Measurements from ENCODE around the gene IRX5. TPM values are rescaled to one million over a fixed set of nuclear protein-coding genes. Genes with fewer than 3 reads are reported as not detected.

Gene IRX5
- total RNA-seq, 4 donors from 2014 or later = 1.3 TPM; not detected in 3

DNA sequence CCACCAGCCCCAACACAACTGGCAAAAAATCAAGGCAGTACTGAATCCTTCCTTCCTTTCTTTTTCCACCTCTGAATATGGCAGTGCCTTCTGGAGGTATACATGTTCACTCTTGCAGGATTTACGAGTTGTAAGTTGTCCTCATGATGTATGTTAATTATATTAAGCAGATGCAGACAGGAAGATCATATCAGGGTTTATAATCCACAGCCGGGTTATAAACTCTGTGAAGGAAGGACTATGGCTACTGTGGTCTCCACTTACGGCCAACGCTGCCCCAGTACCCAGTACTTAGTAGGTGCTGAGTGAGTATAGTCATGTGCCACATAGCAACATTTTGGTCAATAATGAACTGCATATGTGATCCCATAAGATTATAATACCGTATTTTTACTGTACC is 19.6 kb upstream of the IRX5 start:
- Histone ChIP-seq H3K4me1 (no peaks in the 10 kb centered on the region), H3K9me3 (no peaks in the 10 kb centered on the region), H3K27me3 (no peaks in the 10 kb centered on the region), H3K4me3 (replicated peaks in 1 of 3) (no peak overlapping the region), H3K36me3 (no peaks in the 10 kb centered on the region), H3K27ac (no peak overlapping the region)
- no peak for TF ChIP-seq POLR2A (IDR thresholded peaks at IDR 0.05)
- TF ChIP-seq, protein P1, sequence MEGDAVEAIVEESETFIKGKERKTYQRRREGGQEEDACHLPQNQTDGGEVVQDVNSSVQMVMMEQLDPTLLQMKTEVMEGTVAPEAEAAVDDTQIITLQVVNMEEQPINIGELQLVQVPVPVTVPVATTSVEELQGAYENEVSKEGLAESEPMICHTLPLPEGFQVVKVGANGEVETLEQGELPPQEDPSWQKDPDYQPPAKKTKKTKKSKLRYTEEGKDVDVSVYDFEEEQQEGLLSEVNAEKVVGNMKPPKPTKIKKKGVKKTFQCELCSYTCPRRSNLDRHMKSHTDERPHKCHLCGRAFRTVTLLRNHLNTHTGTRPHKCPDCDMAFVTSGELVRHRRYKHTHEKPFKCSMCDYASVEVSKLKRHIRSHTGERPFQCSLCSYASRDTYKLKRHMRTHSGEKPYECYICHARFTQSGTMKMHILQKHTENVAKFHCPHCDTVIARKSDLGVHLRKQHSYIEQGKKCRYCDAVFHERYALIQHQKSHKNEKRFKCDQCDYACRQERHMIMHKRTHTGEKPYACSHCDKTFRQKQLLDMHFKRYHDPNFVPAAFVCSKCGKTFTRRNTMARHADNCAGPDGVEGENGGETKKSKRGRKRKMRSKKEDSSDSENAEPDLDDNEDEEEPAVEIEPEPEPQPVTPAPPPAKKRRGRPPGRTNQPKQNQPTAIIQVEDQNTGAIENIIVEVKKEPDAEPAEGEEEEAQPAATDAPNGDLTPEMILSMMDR (IDR thresholded peaks at IDR 0.05) = no peak
- no peak for DNase-seq
- 88 to 90% methylated on average over 5 of the region's 5 CpGs for WGBS, 2 donors
- intact Hi-C loops (cut with DNase I) = no loop called here

DNA sequence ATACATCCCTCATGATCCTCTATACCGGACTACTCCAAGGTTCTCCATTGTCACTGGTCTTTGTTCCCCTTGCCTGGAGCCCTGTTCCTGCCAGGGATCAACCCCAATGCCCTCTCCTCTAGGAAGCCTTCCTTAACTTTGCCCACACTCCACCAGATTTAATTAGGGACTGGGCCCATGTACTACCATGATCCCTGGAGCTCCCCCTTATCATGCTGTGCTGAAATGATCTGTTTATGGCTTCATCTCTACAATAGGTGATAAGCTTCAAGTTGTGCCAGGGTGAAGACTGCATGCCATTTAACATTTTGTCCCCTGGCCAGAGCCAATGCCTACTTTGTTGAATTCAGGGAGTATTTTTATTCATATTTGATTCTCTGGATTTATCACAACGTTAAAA is 17.9 kb upstream of the IRX5 start:
- TF ChIP-seq POLR2A (IDR thresholded peaks at IDR 0.05) = no peak
- TF ChIP-seq, protein P1 (IDR thresholded peaks at IDR 0.05) = no peak
- intact Hi-C loops (cut with DNase I) = no loop called here
- Histone ChIP-seq H3K4me3 (replicated peaks in 1 of 3) (no peak overlapping the region), H3K4me1 (no peaks in the 10 kb centered on the region), H3K27ac (no peak overlapping the region), H3K36me3 (no peaks in the 10 kb centered on the region), H3K27me3 (no peaks in the 10 kb centered on the region), H3K9me3 (no peaks in the 10 kb centered on the region)
- DNase-seq = no peak
- WGBS, 2 donors = 59 to 64% methylated on average over 2 of the region's 2 CpGs

DNA sequence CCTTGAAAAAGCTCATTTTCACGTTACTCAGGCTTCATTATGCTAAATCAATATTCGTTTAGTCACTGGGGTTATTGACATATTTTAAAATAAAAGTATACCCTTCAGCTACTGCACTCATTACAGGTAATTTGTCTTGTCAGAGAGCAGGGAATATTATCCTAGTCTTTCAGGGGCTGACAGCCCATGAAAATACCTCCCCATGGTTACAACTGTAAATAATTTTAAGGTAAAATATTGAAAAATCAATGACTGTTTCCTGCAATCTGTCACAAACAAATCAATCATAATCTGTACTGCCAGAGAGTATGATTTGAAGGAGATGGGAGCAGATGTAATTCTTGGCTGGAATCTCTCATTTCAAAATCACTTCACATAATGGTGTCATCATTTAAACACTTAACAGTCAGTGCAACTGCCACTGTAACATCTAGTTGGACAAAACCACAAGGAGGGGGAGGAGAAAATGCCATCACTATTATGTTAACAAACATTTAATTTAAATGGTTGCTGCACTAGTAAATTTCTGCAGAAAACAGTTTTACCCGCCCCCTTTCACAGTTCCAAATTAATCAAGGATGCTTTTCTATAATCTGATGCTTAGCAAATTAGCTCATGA is 9.3 kb upstream of the IRX5 start:
- intact Hi-C loops (cut with DNase I) = no loop called here
- H3K27ac ChIP-seq = no peak overlapping the region

DNA sequence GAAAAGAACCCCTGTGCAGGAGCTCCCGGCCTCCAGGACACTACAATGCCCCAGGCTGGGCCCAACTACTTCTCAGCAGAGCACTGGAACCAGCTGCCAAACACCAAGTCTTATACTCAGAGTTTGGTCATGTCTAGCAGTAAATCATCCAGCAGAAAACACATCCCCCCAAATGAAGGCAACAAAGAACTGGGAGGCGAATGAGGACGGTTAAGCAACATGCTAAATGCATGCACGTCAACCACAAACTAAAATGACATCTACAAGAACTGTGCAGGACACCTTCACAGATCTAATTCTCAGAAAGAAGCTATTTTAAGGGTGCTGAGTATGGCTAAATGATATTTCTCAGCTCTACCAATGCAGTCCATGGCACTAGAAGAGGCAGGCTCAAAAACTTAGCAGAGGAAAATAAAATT is 7.6 kb upstream of the IRX5 start:
- H3K4me1 ChIP-seq = peaks cover 0 to 4% of the 10 kb centered on the region in 2 donors
- 87 to 96% methylated on average over 4 of the region's 4 CpGs for WGBS, 2 donors
- no peak for DNase-seq
- H3K36me3 ChIP-seq = no peaks in the 10 kb centered on the region
- H3K27me3 ChIP-seq = peaks cover 23% of the 10 kb centered on the region
- intact Hi-C loops (cut with DNase I) = no loop called here
- H3K27ac ChIP-seq = no peak overlapping the region
- TF ChIP-seq, protein P1 (IDR thresholded peaks at IDR 0.05) = no peak
- TF ChIP-seq POLR2A (IDR thresholded peaks at IDR 0.05) = no peak
- no peak overlapping the region for H3K4me3 ChIP-seq (replicated peaks in 1 of 3)
- no peaks in the 10 kb centered on the region for H3K9me3 ChIP-seq

More for the DNA sequence above, 9.3 kb upstream of the IRX5 start:
- WGBS, 2 donors = 86 to 94% methylated on average over 3 of the region's 3 CpGs
- TF ChIP-seq, protein P1 (IDR thresholded peaks at IDR 0.05) = no peak
- H3K27me3 ChIP-seq = peaks cover 7% of the 10 kb centered on the region
- no peak overlapping the region for H3K4me3 ChIP-seq (replicated peaks in 1 of 3)
- DNase-seq = no peak
- H3K9me3 ChIP-seq = no peaks in the 10 kb centered on the region
- no peaks in the 10 kb centered on the region for H3K4me1 ChIP-seq
- no peaks in the 10 kb centered on the region for H3K36me3 ChIP-seq

DNA sequence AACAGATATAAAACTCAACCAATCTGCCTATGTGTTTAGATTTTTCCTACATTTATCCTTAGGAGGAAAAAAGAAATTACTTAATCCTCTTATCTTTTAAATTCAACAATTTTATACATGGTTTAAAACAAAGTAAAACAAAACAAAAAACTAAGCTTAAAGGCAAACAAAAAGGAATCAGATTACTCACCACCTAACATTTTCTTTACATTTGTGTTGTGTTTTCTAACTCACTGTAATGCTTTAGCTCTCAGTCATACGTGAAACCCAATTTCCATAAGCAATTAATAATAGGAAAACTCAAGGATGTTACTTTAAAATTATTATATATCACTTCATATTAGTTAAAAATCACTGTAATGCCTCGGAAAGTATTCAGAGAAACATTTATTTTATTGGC is 6.7 kb upstream of the IRX5 start:
- Histone ChIP-seq H3K4me1 (peaks cover 0 to 5% of the 10 kb centered on the region in 2 donors), H3K4me3 (replicated peaks in 1 of 3) (no peak overlapping the region), H3K9me3 (no peaks in the 10 kb centered on the region), H3K36me3 (no peaks in the 10 kb centered on the region), H3K27ac (no peak overlapping the region), H3K27me3 (peaks cover 23% of the 10 kb centered on the region)
- 95% methylated on average over 2 of the region's 2 CpGs for WGBS, 2 donors
- no peak for DNase-seq
- intact Hi-C loops (cut with DNase I) = no loop called here
- TF ChIP-seq POLR2A (IDR thresholded peaks at IDR 0.05) = no peak
- TF ChIP-seq, protein P1 (IDR thresholded peaks at IDR 0.05) = no peak
